C4-2B (cell line): Measurements from ENCODE around the gene SERPINB10.

ENCODE experiments used
- CTCF ChIP-seq: fragments of 450-650 bp; conservative IDR thresholded peaks from 2 replicates; pipeline ENCODE4 v1.5.1; 2017; ENCODE audit warnings: mild to moderate bottlenecking
- ZFX ChIP-seq: fragments of 450-650 bp; IDR thresholded peaks from 2 replicates; pipeline ENCODE4 v1.6.1; 2017

DNA sequence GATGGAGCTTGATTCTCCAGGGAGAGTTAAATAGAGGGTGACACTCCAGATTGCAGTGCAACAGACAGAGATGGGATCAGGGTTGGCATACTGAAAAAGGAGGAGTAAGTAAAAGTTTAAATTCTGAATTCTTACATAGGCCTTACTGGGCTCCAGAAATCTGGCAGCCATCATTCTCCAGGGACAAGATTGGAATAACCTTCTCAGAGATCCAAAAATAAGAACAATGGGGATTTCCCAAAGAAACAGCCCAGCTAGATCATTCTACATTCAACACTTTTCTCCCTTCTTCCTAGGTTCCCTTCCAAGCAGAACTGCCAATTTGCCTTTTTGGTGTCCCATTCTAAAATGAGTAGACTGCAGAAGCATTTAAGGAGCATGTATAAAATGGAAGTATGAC is 35.2 kb upstream of the SERPINB10 start:
- TF ChIP-seq CTCF (no peak), ZFX (no peak)
